ENCODE results near the gene LMO1. TPM values are rescaled to one million over a fixed set of nuclear protein-coding genes. Genes with fewer than 3 reads are reported as not detected.

The LMO1 gene
- total RNA-seq, 1 donor from 2014 or later: not detected

DNA sequence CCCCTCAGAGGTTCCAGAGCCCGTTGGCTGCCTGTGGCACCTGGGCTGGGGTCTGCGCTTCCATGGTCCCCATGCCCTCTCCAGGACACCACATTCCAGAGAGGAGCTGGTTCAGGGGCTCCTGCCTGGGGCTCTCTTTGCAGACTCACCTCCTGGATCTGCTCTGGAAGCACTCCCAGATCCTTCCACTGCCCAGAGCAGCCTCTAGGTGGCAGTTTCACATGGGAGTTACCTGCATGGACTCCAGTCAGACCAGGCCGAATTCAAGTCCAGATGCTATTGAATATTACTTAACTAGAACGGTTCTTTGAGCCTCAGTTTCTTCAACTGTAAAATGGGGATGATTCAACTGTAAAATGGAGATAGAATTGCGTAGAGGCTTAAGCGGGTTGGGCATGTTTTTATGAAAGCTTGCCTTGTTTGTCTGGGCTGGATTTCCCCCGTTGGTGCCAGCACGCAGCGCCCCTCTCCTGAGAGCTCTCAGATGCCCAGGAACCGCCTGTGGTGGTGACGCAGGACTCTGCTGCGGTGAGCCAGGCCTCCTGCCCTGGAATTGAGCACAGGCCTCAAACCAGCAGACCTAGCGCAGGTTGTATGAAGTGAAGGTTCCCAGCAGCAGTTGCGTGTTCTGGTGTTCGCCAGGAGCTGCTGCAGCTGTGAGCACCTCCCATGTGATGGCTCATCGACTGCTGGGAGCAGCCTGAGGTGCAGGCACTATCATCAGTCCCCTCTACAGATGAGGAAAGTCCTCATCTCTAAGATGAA lies 44.2 kb downstream of the LMO1 start:
- intact Hi-C loops (cut with DNase I): loop anchor here (10.0 kb wide), 1 partner anchor 345 kb away; no protein-coding TSS in a partner anchor
- H3K9me3 ChIP-seq: no peaks in the 10 kb centered on the region
- H3K4me1 ChIP-seq: no peaks in the 10 kb centered on the region
- no peak overlapping the region for H3K4me3 ChIP-seq
- peak; percentile 56 for TF ChIP-seq CTCF (IDR thresholded peaks at IDR 0.05)
- no peaks in the 10 kb centered on the region for H3K27me3 ChIP-seq
- no peaks in the 10 kb centered on the region for H3K36me3 ChIP-seq
- H3K27ac ChIP-seq: no peak overlapping the region
- DNase-seq (no peak), ATAC-seq (peak; percentile 64)

DNA sequence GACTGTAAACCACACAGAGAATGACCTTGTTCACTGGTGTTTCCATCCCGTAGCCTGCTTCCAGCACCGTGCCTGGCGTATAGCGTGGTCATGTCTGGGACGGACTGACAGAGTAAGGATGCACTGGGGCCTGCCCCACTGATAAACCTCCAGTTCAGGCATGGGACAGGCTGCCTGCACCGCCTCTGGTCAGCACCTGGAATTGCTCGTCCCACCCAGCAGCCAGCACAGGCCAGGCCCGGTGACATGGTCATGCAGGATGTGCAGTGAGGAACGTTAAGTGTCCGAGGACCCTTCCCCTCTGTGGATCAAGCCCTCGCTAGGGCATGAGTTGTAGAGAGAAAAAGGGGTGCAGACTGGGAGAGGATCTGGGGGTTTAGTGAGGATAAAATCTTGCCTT lies 44.8 kb downstream of the LMO1 start:
- Histone ChIP-seq H3K36me3 (no peaks in the 10 kb centered on the region), H3K27me3 (no peaks in the 10 kb centered on the region), H3K9me3 (no peaks in the 10 kb centered on the region), H3K4me1 (no peaks in the 10 kb centered on the region), H3K27ac (no peak overlapping the region), H3K4me3 (no peak overlapping the region)
- intact Hi-C loops (cut with DNase I): no loop called here
- DNase-seq (no peak), ATAC-seq (no peak)
- no peak for TF ChIP-seq CTCF (IDR thresholded peaks at IDR 0.05)

- no peak for DNase-seq
These were observed 45.3 kb downstream of the LMO1 start for GRCh38 chr11:8218409-8218808.

GRCh38 chr11:8217926-8218325 lies 45.8 kb downstream of the LMO1 start:
- TF ChIP-seq CTCF (IDR thresholded peaks at IDR 0.05): no peak
- ATAC-seq (no peak), DNase-seq (no peak)
- no peaks in the 10 kb centered on the region for H3K27me3 ChIP-seq
- intact Hi-C loops (cut with DNase I): no loop called here
- no peaks in the 10 kb centered on the region for H3K36me3 ChIP-seq
- no peaks in the 10 kb centered on the region for H3K9me3 ChIP-seq
- H3K27ac ChIP-seq: no peak overlapping the region
- H3K4me3 ChIP-seq: no peak overlapping the region
- no peaks in the 10 kb centered on the region for H3K4me1 ChIP-seq

More at GRCh38 chr11:8218409-8218808, 45.3 kb downstream of the LMO1 start:
- no peak overlapping the region for H3K4me3 ChIP-seq
- H3K27ac ChIP-seq: no peak overlapping the region
- TF ChIP-seq CTCF (IDR thresholded peaks at IDR 0.05): no peak
- intact Hi-C loops (cut with DNase I): no loop called here
- ATAC-seq: no peak
- H3K9me3 ChIP-seq: no peaks in the 10 kb centered on the region
- H3K36me3 ChIP-seq: no peaks in the 10 kb centered on the region
- H3K27me3 ChIP-seq: no peaks in the 10 kb centered on the region
- no peaks in the 10 kb centered on the region for H3K4me1 ChIP-seq

- H3K9me3 ChIP-seq: no peaks in the 10 kb centered on the region
- no peak for TF ChIP-seq CTCF (IDR thresholded peaks at IDR 0.05)
- no peak overlapping the region for H3K4me3 ChIP-seq
- H3K36me3 ChIP-seq: no peaks in the 10 kb centered on the region
- H3K4me1 ChIP-seq: no peaks in the 10 kb centered on the region
- intact Hi-C loops (cut with DNase I): no loop called here
- no peak for DNase-seq
- no peak overlapping the region for H3K27ac ChIP-seq
- ATAC-seq: no peak
- no peaks in the 10 kb centered on the region for H3K27me3 ChIP-seq
These were observed 46.5 kb downstream of the LMO1 start for GRCh38 chr11:8217136-8217535.
